CD4-positive, alpha-beta T cell treated with Interleukin-1 beta for 1 hour (primary cell): Measurements from ENCODE around the gene SRSF10.
A peak's percentile ranks its signal among the peaks of the same experiment; 100 is the strongest.

Experiments
- DNase-seq, 2 donors: peaks; one replicate each; pipeline ENCODE4 v3.0.0-alpha.2; 2020 to 2022

SRSF10 gene

GRCh38 chr1:23958040-23958809 lies 21.9 kb downstream of the SRSF10 start:
- peak in 1 of 2 donors; percentile 14 for DNase-seq

- DNase-seq, result no peak
Measured at GRCh38 chr1:23957096-23957495, 23.0 kb downstream of the SRSF10 start.

DNA sequence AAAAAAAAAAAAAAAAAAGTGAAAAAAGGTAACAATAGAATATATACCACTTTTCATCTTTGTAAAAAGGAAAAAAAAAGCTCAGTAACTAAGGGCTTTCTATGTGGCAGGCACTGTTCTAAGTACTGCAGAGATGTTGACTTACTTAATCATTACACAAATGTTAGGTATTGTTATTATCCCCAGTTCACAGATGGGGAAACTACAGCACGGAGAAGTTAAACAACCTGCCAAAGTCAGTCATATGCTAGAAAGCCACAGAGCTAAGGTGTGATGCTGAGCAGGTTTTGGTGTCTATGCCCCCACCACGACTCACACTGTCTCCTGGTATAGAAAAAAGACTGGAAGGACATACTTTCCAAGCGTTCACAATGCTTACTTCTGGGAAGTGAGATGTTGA lies 27.1 kb downstream of the SRSF10 start:
- no peak for DNase-seq

DNA sequence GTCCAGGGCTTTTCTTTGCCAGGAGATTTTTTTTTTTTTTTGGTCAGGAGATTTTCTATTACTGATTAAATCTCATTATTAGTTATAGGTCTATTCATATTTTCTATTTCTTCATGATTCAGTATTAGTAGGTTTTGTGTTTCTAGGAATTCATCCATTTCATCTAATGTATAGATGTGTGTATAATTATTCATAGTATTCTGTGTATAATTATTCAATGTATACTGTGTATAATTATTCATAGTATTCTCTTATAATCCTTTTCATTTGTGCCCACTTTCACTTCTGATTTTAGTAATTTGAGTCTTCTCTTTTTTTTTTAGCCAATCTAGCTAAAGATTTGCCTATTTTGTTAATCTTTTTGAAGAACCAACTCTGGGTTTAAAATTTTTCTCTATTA lies 32.8 kb downstream of the SRSF10 start:
- DNase-seq, result no peak

GRCh38 chr1:23936481-23937176 lies 43.5 kb downstream of the SRSF10 start:
- DNase-seq, result no peak

GRCh38 chr1:23931491-23931880 lies 48.6 kb downstream of the SRSF10 start:
- no peak for DNase-seq

GRCh38 chr1:23930861-23931490 lies 49.2 kb downstream of the SRSF10 start:
- no peak for DNase-seq

GRCh38 chr1:23930270-23930669 lies 49.9 kb downstream of the SRSF10 start:
- no peak for DNase-seq

DNA sequence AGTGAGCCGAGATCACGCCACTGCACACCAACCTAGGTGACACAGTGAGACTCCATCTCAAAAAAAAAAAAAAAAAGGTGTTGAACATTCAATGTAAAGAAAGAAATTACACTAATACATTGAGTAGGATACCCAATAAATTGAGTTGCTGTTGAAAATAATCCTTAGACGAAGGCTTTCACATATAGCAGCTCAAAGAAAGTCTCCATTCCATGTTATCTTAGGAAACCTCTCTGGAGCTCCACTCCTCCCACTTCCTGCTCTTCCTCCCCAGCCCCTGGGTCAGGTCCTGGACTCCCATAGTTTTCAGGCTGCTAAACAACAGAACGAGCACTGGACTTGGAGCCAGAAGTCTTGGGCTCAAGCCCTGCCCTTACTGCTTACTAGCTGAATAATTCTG lies 51.3 kb downstream of the SRSF10 start:
- DNase-seq, result no peak

GRCh38 chr1:23927097-23927496 lies 53.0 kb downstream of the SRSF10 start:
- DNase-seq, result no peak

GRCh38 chr1:23925279-23925678 lies 54.8 kb downstream of the SRSF10 start:
- no peak for DNase-seq

GRCh38 chr1:23924601-23925000 lies 55.5 kb downstream of the SRSF10 start:
- no peak for DNase-seq

DNA sequence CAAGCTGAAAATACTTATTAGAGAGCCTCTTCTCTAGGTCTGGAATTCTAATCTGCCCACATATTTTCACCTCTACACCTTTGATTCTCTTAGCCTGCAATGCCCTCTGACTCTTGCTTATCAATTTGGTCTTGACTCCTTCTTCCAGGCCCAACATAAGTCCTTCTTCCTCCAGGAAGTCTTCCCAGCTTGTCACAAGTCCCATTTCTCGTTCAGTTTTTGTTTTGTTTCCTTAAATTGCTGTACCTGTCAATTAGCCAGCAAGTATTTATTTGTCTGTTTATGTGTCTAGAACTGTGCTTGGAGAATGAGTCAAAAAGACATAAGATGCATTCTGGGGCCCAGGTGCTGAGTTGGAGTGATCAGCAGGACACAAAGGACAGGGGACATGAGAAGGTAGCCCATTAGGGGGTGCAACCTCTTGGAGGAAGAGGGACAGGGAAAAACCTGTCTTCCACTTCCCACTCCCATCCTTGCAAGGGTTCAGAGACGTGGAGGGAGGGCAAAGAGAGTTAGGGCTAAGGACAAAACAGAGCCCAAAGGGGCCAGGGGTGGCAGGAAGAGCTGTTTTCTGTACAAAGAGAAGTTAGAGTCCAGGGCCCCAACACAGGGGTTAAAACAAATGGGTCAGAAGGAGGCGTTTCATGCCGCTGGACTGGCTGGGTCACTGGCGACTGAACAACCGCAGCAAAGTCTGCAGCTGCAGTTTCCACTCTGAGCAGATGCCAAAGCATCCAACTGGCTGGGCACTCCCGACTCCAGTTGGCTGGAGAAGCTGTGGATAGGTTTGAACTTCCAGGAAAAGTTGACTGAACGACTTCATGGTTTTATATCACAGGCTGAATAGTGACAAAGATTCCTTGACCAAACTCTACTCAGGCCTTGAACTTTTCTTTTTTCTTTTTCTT lies 56.3 kb downstream of the SRSF10 start:
- no peak for DNase-seq

- no peak for DNase-seq
Measured at GRCh38 chr1:23922321-23922943, 57.7 kb downstream of the SRSF10 start.

DNA sequence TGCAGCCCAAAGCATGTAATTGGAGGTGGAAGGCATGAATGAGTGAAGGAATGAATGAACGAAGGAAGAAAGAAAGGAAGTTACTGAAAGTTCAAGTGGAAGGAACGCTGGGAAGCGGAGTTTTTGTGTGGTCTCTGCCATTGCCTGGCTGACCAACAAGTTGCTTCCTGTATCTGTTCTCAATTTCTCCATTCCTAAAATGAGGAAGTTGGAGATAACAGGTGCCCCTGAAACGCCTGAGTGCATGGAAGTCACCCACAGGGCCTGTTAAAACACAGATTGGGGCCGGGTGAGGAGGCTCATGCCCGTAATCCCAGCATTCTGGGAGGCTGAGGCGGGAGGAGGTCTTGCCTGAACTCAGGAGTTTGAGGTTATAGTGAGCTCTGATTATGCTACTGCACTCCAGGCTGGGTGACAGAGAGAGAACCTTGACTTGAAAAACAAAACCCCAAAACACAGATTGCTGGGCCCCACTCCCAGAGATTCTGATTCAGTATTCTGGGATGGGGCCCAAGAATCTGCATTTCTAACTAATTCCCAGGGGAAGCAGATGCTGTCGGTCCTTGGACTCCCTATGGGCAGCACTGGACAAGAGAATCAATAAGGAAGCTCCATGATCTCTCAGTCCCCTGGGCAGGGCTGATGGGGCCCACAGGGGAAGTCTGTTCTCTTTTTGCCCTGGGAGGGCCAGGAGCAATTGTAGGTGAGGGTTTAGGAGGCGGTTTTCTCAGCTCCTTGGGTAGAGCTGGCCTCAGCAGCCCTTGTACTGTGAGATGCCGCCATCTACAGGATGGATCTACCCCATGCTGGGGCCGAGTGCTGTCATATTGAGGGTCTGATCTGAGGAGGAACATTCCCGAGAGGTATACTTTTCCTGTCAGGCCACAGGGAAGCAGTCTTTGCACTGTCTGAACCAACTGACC lies 63.7 kb downstream of the SRSF10 start:
- peak; percentile 69 to 80 for DNase-seq

GRCh38 chr1:23915466-23915865 lies 64.7 kb downstream of the SRSF10 start:
- DNase-seq, result no peak

- DNase-seq, result no peak
Measured at GRCh38 chr1:23914921-23915320, 65.2 kb downstream of the SRSF10 start.
